ENCODE results near the gene CORO1C. TPM values are rescaled to one million over a fixed set of nuclear protein-coding genes. Genes with fewer than 3 reads are reported as not detected.
A peak's percentile ranks its signal among the peaks of the same experiment; 100 is the strongest.

CORO1C gene
- polyA plus RNA-seq, 2 of the 4 experiments (the other 2 are of a cell fraction), result 166 to 245 TPM

GRCh38 chr12:108643941-108644810 is 87.1 kb downstream of the CORO1C start:
- WGBS (ENCODE audit: missing lambda C conversion rate), result 37% methylated on average over 18 of the region's 18 CpGs
- no peak overlapping the region for H3K4me3 ChIP-seq
- ChIA-PET CTCF (interaction anchor here (0.6 to 3.5 kb wide), 4 partner anchors 20 to 159 kb away, joined by 3 to 16 read pairs (median 4); no protein-coding TSS in a partner anchor), POLR2A (no interaction called here)
- ATAC-seq, result peak in 1 of 2 experiments; percentile 53; a peak in 3 of 6 replicates
- peak overlapping the region; percentile 29 to 74; a peak in 5 of 6 replicates for H3K27ac ChIP-seq
- peak; percentile 42; the same call in 1 of the 2 replicates for TF ChIP-seq ESRRA (IDR thresholded peaks at IDR 0.05; ENCODE audit: borderline replicate concordance, low read length)
- TF ChIP-seq RAD21 (conservative IDR thresholded peaks at IDR 0.05 in 1 of 2, IDR thresholded peaks at IDR 0.05 in 1 of 2), result 0 out of 5 replicates have a peak, but pooled peaks of 1 of the 2 experiments have one; percentile 1
- no peak for TF ChIP-seq FOSL2 (IDR thresholded peaks at IDR 0.05)
- TF ChIP-seq FOSL2 (CRISPR knock-in tag; IDR thresholded peaks at IDR 0.05), result peak; percentile 70
- TF ChIP-seq USF2 (IDR thresholded peaks at IDR 0.05), result no peak
- peak; percentile 53 to 58 for DNase-seq (ENCODE audit: low read depth in 1 of 2, low spot score in 1 of 2)
- no peaks in the 10 kb centered on the region for H3K9me3 ChIP-seq
- H3K4me2 ChIP-seq, result peak overlapping the region; percentile 63
- no peak for FAIRE-seq
- H3K4me1 ChIP-seq, result peaks cover 25% of the 10 kb centered on the region

GRCh38 chr12:108642899-108643654 is 88.2 kb downstream of the CORO1C start:
- H3K4me3 ChIP-seq, result no peak overlapping the region
- WGBS (ENCODE audit: missing lambda C conversion rate), result 98% methylated on average over 1 of the region's 1 CpG
- ChIA-PET POLR2A (no interaction called here), CTCF (no interaction called here)
- DNase-seq (ENCODE audit: low read depth in 1 of 2, low spot score in 1 of 2) (no peak), FAIRE-seq (no peak), ATAC-seq (no peak)
- no peaks in the 10 kb centered on the region for H3K9me3 ChIP-seq
- TF ChIP-seq MAFK (IDR thresholded peaks at IDR 0.05; ENCODE audit: partially characterized antibody) (peak; percentile 98), HOXB13 (CRISPR knock-in tag; IDR thresholded peaks at IDR 0.05; ENCODE audit: low read depth) (no peak)
- peak overlapping the region; percentile 63; the same call in 2 of the 3 replicates for H3K4me2 ChIP-seq
- peaks cover 21% of the 10 kb centered on the region for H3K4me1 ChIP-seq
- H3K27ac ChIP-seq, result 0 out of 6 replicates have a peak overlapping the region, but pooled peaks of 1 of the 2 experiments have one; percentile 43

GRCh38 chr12:108642269-108642870 is 88.9 kb downstream of the CORO1C start:
- Histone ChIP-seq H3K4me2 (no peak overlapping the region), H3K9me3 (no peaks in the 10 kb centered on the region), H3K4me1 (peaks cover 21% of the 10 kb centered on the region), H3K4me3 (no peak overlapping the region), H3K27ac (peak overlapping the region in 1 of 2 experiments; percentile 45; a peak in 1 of 6 replicates)
- FAIRE-seq, result no peak
- no peak for ATAC-seq
- DNase-seq (ENCODE audit: low read depth in 1 of 2, low spot score in 1 of 2), result no peak
- 97% methylated on average over 16 of the region's 16 CpGs for WGBS (ENCODE audit: missing lambda C conversion rate)
- no peak for TF ChIP-seq FOXS1 (CRISPR knock-in tag; IDR thresholded peaks at IDR 0.05)
- TF ChIP-seq HMGXB4 (CRISPR knock-in tag; IDR thresholded peaks at IDR 0.05; ENCODE audit: borderline replicate concordance), result no peak
- no peak for TF ChIP-seq PHF8 (IDR thresholded peaks at IDR 0.05; ENCODE audit: borderline replicate concordance, low read depth)
- peak; percentile 56; the same call in 1 of the 2 replicates for TF ChIP-seq HOXA7 (CRISPR knock-in tag; IDR thresholded peaks at IDR 0.05)
- POLR2A ChIA-PET, result no interaction called here
- CTCF ChIA-PET, result interaction anchor here (1.1 to 17.1 kb wide), 2 partner anchors 11 to 24 kb away, joined by 4 to 178 read pairs; no protein-coding TSS in a partner anchor
